Measurements from ENCODE around the gene BMP2K.

Gene BMP2K

DNA sequence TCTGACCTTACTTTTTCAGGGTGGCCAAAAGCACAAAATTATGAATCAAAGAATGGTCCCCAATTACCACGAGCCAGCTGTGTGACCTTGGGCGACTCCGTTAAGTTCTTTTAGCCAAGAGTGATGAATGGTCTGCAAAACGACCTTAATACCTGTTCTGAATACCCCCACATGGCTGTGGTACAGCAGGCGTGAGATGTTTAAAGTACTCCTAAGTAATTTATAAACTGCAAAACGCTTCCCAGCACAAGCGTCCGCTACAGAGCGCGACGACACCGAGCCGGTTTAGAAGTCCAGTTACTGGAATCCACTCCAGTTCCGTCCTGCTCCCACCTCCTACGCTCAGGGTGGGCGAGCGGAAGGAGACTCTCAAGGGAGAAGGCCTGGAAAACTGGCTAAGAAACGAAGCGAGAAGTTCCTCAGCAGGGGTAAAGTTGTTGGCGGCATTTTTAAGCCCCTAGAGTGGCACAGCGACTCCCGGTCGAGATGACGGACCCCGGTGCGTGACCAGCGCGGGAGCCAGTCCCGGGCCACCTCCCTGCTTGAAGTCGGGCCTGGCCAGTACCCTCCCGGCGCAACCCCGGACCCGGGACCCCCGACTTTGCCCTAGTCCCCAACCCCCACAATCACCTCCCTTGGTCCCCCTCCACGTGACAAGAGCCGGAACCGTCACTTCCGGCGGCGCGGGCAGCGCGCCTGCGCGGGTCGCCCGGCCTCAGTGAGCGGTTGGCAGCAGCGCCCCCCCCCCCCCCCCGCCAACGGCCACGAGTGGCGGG is 659 bp upstream of the BMP2K start:
- H3K27me3 ChIP-seq (ENCODE audit: control insufficient read depth, low read length), result no peaks in the 10 kb centered on the region
- H3K36me3 ChIP-seq (ENCODE audit: control insufficient read depth, low read length), result 0 out of 2 replicates have a peak, but pooled peaks cover 2% of the 10 kb centered on the region
- no peaks in the 10 kb centered on the region for H3K9me3 ChIP-seq (ENCODE audit: control insufficient read depth, insufficient read depth, low read length)
- H3F3A ChIP-seq (ENCODE audit: control insufficient read depth, insufficient read depth), result no peaks in the 10 kb centered on the region
- peak overlapping the region; percentile 84 for H3K4me3 ChIP-seq (ENCODE audit: low read length)
- H3K9me2 ChIP-seq (replicated peaks; ENCODE audit: control insufficient read depth, low read length), result no peaks in the 10 kb centered on the region
- peaks cover 3% of the 10 kb centered on the region; the same call in 1 of the 2 replicates for H4K20me1 ChIP-seq (ENCODE audit: control insufficient read depth, insufficient read depth, low read depth, low read length)
- TF ChIP-seq, protein P1, sequence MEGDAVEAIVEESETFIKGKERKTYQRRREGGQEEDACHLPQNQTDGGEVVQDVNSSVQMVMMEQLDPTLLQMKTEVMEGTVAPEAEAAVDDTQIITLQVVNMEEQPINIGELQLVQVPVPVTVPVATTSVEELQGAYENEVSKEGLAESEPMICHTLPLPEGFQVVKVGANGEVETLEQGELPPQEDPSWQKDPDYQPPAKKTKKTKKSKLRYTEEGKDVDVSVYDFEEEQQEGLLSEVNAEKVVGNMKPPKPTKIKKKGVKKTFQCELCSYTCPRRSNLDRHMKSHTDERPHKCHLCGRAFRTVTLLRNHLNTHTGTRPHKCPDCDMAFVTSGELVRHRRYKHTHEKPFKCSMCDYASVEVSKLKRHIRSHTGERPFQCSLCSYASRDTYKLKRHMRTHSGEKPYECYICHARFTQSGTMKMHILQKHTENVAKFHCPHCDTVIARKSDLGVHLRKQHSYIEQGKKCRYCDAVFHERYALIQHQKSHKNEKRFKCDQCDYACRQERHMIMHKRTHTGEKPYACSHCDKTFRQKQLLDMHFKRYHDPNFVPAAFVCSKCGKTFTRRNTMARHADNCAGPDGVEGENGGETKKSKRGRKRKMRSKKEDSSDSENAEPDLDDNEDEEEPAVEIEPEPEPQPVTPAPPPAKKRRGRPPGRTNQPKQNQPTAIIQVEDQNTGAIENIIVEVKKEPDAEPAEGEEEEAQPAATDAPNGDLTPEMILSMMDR (IDR thresholded peaks at IDR 0.05; ENCODE audit: low read depth, low read length, poor library complexity, severe bottlenecking), result no peak
- no peak for TF ChIP-seq EZH2phosphoT487 (IDR thresholded peaks at IDR 0.05; ENCODE audit: borderline replicate concordance, low read length)
- peak overlapping the region; percentile 77 for H3K27ac ChIP-seq (ENCODE audit: low read depth, low read length)
- peaks cover 42% of the 10 kb centered on the region for H3K4me1 ChIP-seq (ENCODE audit: control insufficient read depth, low read length)
- peaks cover 40% of the 10 kb centered on the region for H3K79me2 ChIP-seq (ENCODE audit: control insufficient read depth, low read length)
- peak overlapping the region; percentile 95 for H3K4me2 ChIP-seq (ENCODE audit: low read length)

DNA sequence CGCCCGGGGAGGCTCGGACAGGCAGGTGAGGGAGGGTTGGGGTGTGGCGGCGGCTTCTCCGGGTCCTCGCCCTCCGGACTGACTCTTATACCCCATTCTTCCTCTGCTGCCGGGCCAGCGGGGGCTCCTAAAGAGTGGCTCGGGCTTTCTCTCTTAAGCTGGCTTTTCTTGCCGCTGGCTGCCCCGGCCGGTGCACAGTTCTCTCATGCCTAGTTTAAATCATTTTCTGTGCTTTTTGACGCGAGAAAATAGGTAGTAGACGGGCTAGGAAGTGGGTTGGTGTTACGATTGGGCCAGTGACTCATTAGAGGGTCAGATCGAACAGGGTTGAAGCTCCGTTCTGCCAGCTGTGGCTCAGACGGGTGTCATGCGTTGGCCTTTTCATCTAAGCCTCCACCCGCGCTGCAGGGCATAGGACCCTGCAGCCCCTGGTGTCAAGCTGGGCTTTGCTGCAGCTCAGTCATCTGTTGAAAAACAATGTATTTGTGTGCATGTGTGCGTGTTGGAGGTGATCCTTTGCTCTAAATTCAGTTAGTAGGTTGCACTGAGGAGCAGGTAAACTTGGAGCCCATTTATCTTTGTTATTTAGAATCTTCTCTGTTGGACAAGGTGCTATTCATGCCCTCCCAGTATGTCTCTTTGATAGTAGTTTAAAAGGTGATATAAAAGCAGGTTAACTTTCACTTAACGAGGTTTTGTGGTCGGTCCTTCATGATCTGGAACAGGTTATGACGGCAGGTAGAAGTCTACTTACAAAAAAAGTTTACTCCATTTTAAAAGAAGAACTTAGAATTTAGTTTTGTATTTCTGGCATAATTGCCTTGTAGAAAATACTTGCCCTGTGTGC is 802 bp downstream of the BMP2K start:
- Histone ChIP-seq H3K9me3 (ENCODE audit: control insufficient read depth, insufficient read depth, low read length) (no peaks in the 10 kb centered on the region), H3K79me2 (ENCODE audit: control insufficient read depth, low read length) (peaks cover 55% of the 10 kb centered on the region), H3K4me2 (ENCODE audit: low read length) (peak overlapping the region; percentile 77), H4K20me1 (ENCODE audit: control insufficient read depth, insufficient read depth, low read depth, low read length) (peaks cover 3% of the 10 kb centered on the region; the same call in 1 of the 2 replicates), H3K4me3 (ENCODE audit: low read length) (peak overlapping the region; percentile 84), H3K4me1 (ENCODE audit: control insufficient read depth, low read length) (peaks cover 57% of the 10 kb centered on the region), H3K9me2 (replicated peaks; ENCODE audit: control insufficient read depth, low read length) (no peaks in the 10 kb centered on the region), H3F3A (ENCODE audit: control insufficient read depth, insufficient read depth) (no peaks in the 10 kb centered on the region), H3K27me3 (ENCODE audit: control insufficient read depth, low read length) (no peaks in the 10 kb centered on the region), H3K27ac (ENCODE audit: low read depth, low read length) (peak overlapping the region; percentile 70), H3K36me3 (ENCODE audit: control insufficient read depth, low read length) (peaks cover 6% of the 10 kb centered on the region; the same call in 1 of the 2 replicates)
- TF ChIP-seq, protein P1 (IDR thresholded peaks at IDR 0.05; ENCODE audit: low read depth, low read length, poor library complexity, severe bottlenecking), result no peak
- no peak for TF ChIP-seq EZH2phosphoT487 (IDR thresholded peaks at IDR 0.05; ENCODE audit: borderline replicate concordance, low read length)

DNA sequence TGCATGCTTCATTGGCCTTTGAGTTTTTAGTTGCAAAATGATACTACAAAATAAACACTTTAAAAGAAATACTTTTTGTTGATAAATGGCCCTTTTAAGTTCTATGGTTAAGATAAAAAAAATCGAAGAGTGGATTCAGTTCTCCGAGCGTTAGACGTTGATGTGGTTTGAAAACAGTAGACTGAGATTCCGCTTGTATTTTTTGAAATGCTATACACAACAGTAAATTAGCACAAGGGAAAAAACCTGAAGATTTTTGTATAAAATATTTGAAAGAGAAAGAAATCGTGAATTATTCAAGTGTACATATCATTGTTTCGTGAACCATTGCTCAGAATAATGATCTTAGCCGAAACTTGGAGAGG is 1.4 kb downstream of the BMP2K start:
- Histone ChIP-seq H3F3A (ENCODE audit: control insufficient read depth, insufficient read depth) (no peaks in the 10 kb centered on the region), H3K27ac (ENCODE audit: low read depth, low read length) (no peak overlapping the region), H3K4me3 (ENCODE audit: low read length) (peak overlapping the region; percentile 84), H3K4me1 (ENCODE audit: control insufficient read depth, low read length) (peaks cover 63% of the 10 kb centered on the region), H3K4me2 (ENCODE audit: low read length) (peak overlapping the region; percentile 77), H3K79me2 (ENCODE audit: control insufficient read depth, low read length) (peaks cover 61% of the 10 kb centered on the region), H4K20me1 (ENCODE audit: control insufficient read depth, insufficient read depth, low read depth, low read length) (peaks cover 3% of the 10 kb centered on the region; the same call in 1 of the 2 replicates), H3K36me3 (ENCODE audit: control insufficient read depth, low read length) (peaks cover 10% of the 10 kb centered on the region; the same call in 1 of the 2 replicates), H3K9me2 (replicated peaks; ENCODE audit: control insufficient read depth, low read length) (no peaks in the 10 kb centered on the region), H3K9me3 (ENCODE audit: control insufficient read depth, insufficient read depth, low read length) (no peaks in the 10 kb centered on the region), H3K27me3 (ENCODE audit: control insufficient read depth, low read length) (no peaks in the 10 kb centered on the region)
- no peak for TF ChIP-seq EZH2phosphoT487 (IDR thresholded peaks at IDR 0.05; ENCODE audit: borderline replicate concordance, low read length)
- TF ChIP-seq, protein P1 (IDR thresholded peaks at IDR 0.05; ENCODE audit: low read depth, low read length, poor library complexity, severe bottlenecking), result no peak

Data from DOHH2 (cell line).